Lower leg skin (tissue), 3 donors: ENCODE data around the gene FAM13A.

ENCODE experiments used
- POLR2A ChIP-seq, 2 donors: fragments of 450-650 bp; IDR thresholded peaks; one replicate each; pipeline ENCODE4 v1.6.1; 2016 to 2017; ENCODE audit warnings: antibody characterized with exemption in 2 of 2, mild to moderate bottlenecking in 1 of 2, moderate library complexity in 1 of 2
- TF ChIP-seq, protein P1 (sequence below), 3 donors: fragments of 450-650 bp; IDR thresholded peaks; one replicate each; pipeline ENCODE4 v1.5.1; 2016; ENCODE audit warnings: antibody characterized with exemption in 3 of 3, mild to moderate bottlenecking in 3 of 3, moderate library complexity in 2 of 3

DNA sequence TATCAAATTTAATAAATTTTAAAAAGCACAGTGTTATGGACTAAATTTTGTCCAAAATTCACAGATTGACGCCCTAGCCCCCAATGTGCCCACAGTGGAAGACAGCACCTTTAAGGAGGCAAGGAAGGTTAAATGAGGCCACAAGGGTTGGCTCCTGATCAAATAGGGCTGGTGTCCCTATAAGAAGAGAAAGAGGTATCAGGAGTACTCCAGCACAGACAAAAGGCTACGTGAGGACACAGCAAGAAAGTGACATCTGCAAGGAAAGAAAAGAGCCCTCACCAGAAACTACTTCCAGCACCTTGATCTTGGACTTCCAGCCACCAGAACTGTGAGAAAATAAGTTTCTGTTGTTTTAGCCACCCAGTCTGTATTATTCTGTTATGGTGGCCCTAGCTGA lies 48.8 kb downstream of the FAM13A start:
- TF ChIP-seq, protein P1, sequence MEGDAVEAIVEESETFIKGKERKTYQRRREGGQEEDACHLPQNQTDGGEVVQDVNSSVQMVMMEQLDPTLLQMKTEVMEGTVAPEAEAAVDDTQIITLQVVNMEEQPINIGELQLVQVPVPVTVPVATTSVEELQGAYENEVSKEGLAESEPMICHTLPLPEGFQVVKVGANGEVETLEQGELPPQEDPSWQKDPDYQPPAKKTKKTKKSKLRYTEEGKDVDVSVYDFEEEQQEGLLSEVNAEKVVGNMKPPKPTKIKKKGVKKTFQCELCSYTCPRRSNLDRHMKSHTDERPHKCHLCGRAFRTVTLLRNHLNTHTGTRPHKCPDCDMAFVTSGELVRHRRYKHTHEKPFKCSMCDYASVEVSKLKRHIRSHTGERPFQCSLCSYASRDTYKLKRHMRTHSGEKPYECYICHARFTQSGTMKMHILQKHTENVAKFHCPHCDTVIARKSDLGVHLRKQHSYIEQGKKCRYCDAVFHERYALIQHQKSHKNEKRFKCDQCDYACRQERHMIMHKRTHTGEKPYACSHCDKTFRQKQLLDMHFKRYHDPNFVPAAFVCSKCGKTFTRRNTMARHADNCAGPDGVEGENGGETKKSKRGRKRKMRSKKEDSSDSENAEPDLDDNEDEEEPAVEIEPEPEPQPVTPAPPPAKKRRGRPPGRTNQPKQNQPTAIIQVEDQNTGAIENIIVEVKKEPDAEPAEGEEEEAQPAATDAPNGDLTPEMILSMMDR (IDR thresholded peaks at IDR 0.05), result no peak
- no peak for TF ChIP-seq POLR2A (IDR thresholded peaks at IDR 0.05)
